Progenitor cell of endocrine pancreas (in vitro differentiated cells): ENCODE results near the gene CCDC190. TPM values are rescaled to one million over a fixed set of nuclear protein-coding genes. Genes with fewer than 3 reads are reported as not detected.

Source experiments
- DNase-seq: peaks from one replicate; pipeline ENCODE4 v3.0.0; 2021; ENCODE audit warnings: low spot score; ENCODE audit not compliant: unreplicated experiment
- H3K27ac Mint-ChIP-seq: 2 replicates; pipeline ENCODE4 v1.8.0; 2021; ENCODE audit warnings: mild to moderate bottlenecking, moderate library complexity, mixed read lengths
- H3K27me3 Mint-ChIP-seq: 2 replicates; pipeline ENCODE4 v1.8.0; 2021; ENCODE audit warnings: mixed read lengths
- H3K36me3 Mint-ChIP-seq: 2 replicates; pipeline ENCODE4 v1.8.0; 2022; ENCODE audit warnings: mixed read lengths; ENCODE audit not compliant: insufficient read depth
- H3K4me1 Mint-ChIP-seq: 2 replicates; pipeline ENCODE4 v1.8.0; 2021; ENCODE audit warnings: low read depth, mixed read lengths
- H3K4me3 Mint-ChIP-seq: 2 replicates; pipeline ENCODE4 v1.8.0; 2021; ENCODE audit warnings: low read depth, mild to moderate bottlenecking, moderate library complexity, mixed read lengths
- H3K9me3 Mint-ChIP-seq: 2 replicates; pipeline ENCODE4 v1.8.0; 2021; ENCODE audit warnings: low read depth, mixed read lengths
- CTCF ChIP-seq: fragments of 200-600 bp; sonication (generic); IDR thresholded peaks from one replicate; pipeline ENCODE4 v1.5.0; 2021; ENCODE audit warnings: antibody characterized with exemption, mild to moderate bottlenecking; ENCODE audit not compliant: unreplicated experiment
- long read RNA-seq: library from polyadenylated mRNA; unstranded; transcript quantifications from one replicate; pipeline ENCODE4 v2.0.0, GENCODE V29; 2020
- total RNA-seq: library from RNA; stranded (reverse); gene quantifications from 2 replicates; pipeline ENCODE4 v1.2.1, GENCODE V29; 2021

Gene CCDC190, protein sequence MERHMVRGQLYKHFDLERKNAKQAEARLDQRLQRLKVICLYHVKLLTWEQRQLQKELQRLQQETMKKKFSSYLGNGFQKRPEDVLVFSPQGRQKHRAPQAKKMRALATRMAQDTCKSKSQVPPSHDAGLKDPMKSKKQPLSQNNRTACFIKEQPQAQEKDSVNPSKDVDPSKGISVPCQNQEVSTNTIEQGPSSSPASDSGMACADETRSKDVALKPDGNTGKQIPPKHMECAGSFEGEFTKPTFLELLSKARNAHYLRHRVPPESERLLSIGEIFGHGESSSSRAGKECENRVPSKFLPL
- total RNA-seq, result 0.19 and 0.75 TPM in 2 replicates
- long read RNA-seq, partial matches to known transcripts, result 0 of 1 reads
- long read RNA-seq, other reads (novel, unspliced or antisense), result 1 of 1 reads

- Mint-ChIP-seq H3K27me3 (peaks cover 3% of the 10 kb centered on the region), H3K4me1 (peaks cover 17% of the 10 kb centered on the region), H3K27ac (peak within 1 kb of the TSS; percentile 57), H3K9me3 (no peaks in the 10 kb centered on the region), H3K36me3 (no peaks in the 10 kb centered on the region), H3K4me3 (no peak within 1 kb of the TSS)
- no peak for DNase-seq
- no peak for TF ChIP-seq CTCF
These were observed at the start of gene CCDC190 for GRCh38 chr1:162861101-162861500. TSS of gene CCDC190 (minus strand) at chr1:162861175. CDS start at chr1:162859646, 1,529 bp downstream.

DNA sequence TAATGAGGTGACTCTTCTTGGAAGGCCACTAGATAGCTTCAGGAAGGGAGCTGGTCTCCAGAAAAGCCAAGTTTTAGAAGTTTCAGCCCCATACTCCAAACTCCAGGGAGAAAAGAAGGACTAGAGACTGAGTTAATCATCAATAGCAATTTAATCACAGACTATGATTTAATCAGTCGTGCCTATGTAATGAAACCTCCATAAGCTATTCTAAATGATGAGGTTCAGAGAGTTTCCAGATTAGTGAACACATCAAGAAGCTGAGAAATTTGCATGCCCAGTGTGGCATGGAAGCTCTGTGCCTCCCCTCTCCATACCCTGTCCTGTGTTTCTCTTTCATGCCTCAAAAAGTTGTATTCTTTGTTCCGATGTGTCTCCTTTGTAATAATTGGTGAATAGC is 49.2 kb upstream of the CCDC190 start:
- no peaks in the 10 kb centered on the region for H3K27me3 Mint-ChIP-seq
- peaks cover 21% of the 10 kb centered on the region for H3K4me1 Mint-ChIP-seq
- no peak overlapping the region for H3K27ac Mint-ChIP-seq
- H3K36me3 Mint-ChIP-seq, result peaks cover 8% of the 10 kb centered on the region
- no peak for TF ChIP-seq CTCF
- no peak for DNase-seq
- no peak overlapping the region for H3K4me3 Mint-ChIP-seq
- peaks cover 20% of the 10 kb centered on the region for H3K9me3 Mint-ChIP-seq

DNA sequence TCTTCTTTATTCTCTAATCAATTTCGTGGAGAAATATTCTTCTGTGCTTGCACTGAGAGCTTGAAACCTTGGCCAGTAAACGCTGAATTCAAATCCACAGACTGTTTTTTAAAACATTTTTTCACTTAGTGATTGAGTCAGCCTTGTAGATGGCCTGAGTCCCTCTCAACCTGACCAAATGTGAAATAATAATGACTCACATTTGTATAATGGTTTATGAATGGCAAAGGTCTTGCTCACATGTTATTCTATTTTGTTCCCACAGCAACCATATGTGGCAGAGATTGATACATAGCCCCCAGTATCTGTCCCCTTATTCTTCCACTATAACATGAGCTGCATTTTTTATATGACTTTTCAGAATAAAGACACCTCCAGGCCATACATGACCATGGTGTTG is 47.8 kb upstream of the CCDC190 start:
- TF ChIP-seq CTCF, result no peak
- H3K9me3 Mint-ChIP-seq, result peaks cover 20% of the 10 kb centered on the region
- H3K4me1 Mint-ChIP-seq, result peaks cover 22% of the 10 kb centered on the region
- no peak overlapping the region for H3K27ac Mint-ChIP-seq
- DNase-seq, result no peak
- no peak overlapping the region for H3K4me3 Mint-ChIP-seq
- no peaks in the 10 kb centered on the region for H3K27me3 Mint-ChIP-seq
- H3K36me3 Mint-ChIP-seq, result peaks cover 8% of the 10 kb centered on the region

- peaks cover 17% of the 10 kb centered on the region for H3K9me3 Mint-ChIP-seq
- H3K4me1 Mint-ChIP-seq, result peaks cover 21% of the 10 kb centered on the region
These were observed 47.3 kb upstream of the CCDC190 start for GRCh38 chr1:162908236-162908635.

GRCh38 chr1:162906485-162906884 is 45.5 kb upstream of the CCDC190 start:
- Mint-ChIP-seq H3K4me1 (peaks cover 27% of the 10 kb centered on the region), H3K27ac (no peak overlapping the region), H3K27me3 (no peaks in the 10 kb centered on the region), H3K36me3 (no peaks in the 10 kb centered on the region), H3K4me3 (no peak overlapping the region), H3K9me3 (peaks cover 5% of the 10 kb centered on the region)
- TF ChIP-seq CTCF, result no peak
- no peak for DNase-seq

More at GRCh38 chr1:162908236-162908635, 47.3 kb upstream of the CCDC190 start:
- no peak overlapping the region for H3K4me3 Mint-ChIP-seq
- peaks cover 8% of the 10 kb centered on the region for H3K36me3 Mint-ChIP-seq
- no peak for DNase-seq
- no peaks in the 10 kb centered on the region for H3K27me3 Mint-ChIP-seq
- H3K27ac Mint-ChIP-seq, result peak overlapping the region; percentile 77
- TF ChIP-seq CTCF, result no peak
